Stimulated activated CD8-positive, alpha-beta memory T cell treated with anti-CD3 and anti-CD28 coated beads, Interleukin-2, amount 100 ng/mL, for 1 hour (primary cell): Measurements from ENCODE around the gene HDAC7.
A peak's percentile ranks its signal among the peaks of the same experiment; 100 is the strongest.

Experiments used
- DNase-seq, 2 donors: peaks; one replicate each; pipeline ENCODE4 v3.0.0-alpha.2; 2020; ENCODE audit warnings: low read depth in 2 of 2

The HDAC7 gene

DNA sequence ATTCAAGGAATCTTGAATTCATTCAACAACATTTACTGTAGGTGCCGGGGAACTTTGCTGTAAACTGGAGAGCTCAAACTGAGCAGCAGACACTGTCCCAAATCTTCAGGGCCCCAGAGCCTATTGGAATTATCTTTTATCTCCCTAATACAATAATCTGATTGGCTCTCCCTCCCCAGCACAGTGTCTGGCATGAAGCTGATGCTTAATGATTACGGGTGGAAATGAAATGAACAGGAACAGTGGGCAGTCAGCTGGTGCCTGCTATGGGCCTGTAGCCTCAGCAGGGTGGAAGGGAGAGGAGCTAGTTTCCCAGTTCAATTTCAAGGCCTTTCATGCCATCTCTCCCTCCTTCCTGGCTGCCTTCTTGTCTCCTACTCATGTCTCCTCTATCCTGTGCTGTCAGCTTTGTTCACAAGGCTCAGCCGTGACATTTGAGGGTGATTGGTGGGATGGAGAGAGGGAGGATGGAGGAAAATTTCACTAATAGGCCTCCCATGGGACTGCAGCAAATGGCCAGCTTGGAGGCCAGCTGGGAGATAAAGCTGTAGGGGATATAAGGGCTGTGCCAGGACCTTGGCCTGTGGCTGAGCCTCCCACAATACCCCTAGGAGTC, 56.7 kb downstream of the HDAC7 start:
- no peak for DNase-seq

DNA sequence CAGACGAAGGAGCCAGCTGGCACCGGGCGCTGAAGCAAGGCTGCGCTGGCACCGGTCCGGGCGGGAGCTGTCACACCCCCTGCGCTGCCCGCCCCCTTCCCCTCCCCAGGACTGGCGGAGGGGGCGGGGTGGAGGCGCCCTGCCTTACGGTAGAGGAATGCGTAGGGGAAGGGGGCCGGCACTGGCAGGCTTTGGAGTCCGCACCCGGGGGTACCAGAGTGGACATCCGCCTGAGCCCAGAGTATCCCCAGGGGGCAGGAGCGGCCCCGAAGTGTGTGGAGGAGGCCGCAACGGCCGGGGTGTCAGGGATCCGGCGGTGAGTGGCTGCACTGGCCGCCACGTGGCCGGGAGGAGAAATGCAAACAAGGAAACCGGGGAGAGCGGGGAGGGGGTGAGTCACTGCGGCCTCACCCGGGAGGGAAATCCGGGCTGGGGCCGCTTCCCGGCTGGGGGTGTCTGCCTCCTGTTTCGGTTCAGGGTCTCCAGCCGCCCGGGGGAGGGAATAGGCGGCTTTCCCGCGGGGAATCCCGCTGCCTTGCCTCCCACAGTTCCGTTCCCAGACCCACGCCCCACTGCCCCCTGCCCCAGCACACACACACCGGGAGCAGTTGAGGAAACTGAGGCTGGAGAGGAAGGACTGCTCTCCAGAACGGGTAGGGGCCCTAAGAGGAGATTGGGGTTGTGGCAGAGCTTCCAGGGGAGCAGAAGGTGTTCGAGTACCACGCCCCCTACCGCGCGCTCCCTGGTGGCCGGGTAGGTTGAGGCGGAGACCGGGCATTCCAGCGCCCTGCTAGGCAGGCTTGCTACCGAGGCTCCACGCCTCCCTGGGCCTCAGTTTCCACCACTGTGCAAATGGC, 60.6 kb downstream of the HDAC7 start, which contains the start of gene RAPGEF3:
RAPGEF3 (minus strand) TSS at position 47 of the 857 bp plus-strand sequence. CDS start 324 bp downstream, outside the sequence.
- peak; percentile 37 to 49 for DNase-seq

DNA sequence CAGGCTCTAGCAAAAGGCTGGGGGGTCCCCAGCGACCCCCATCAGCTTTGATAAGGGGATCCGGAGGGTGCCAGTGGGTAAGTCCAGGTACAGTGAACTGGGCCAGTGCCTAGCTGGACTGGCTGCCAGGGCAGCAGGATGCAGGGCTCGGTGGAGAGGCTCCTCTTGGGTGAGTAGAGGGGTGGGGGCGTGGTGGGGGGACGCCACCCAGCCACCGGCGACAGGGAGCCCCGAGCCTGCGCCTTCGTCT, 61.2 kb downstream of the HDAC7 start:
- DNase-seq: no peak

DNA sequence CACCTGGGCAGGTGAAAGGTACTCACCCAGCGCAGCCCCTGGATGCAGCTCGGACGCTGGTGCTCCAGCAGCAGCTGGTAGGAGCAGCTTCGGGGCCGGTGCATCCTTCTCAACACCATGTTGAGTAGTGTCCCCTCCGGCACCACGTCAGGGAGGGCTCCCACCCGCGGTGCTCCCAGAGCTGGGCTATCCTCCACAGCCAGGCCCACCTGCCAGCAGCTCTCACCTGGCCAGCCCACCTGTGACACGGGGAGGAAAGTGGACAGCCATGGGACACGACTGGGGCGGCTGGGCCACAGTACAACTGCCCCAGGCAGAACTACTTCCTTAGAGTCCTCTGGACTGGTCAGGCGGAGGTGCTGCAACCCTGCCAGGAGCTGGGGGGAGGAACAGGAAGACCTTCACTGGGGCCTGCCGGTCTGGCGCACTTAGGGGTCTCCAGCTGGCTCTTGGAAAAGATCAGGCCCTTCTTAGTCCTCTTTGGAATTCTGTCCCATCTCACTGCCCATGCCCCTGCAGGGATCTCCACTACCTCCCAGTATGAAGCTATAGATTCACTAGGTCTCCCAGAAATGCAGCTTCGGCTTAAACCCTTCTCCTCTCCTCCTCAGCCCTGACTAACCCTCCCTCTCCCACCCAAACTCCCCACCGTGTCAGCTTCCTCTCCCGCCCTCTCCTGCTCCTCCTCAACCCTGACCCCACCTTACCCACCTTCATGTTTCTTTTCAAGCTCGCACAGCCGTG, 61.7 kb downstream of the HDAC7 start:
- no peak for DNase-seq

DNA sequence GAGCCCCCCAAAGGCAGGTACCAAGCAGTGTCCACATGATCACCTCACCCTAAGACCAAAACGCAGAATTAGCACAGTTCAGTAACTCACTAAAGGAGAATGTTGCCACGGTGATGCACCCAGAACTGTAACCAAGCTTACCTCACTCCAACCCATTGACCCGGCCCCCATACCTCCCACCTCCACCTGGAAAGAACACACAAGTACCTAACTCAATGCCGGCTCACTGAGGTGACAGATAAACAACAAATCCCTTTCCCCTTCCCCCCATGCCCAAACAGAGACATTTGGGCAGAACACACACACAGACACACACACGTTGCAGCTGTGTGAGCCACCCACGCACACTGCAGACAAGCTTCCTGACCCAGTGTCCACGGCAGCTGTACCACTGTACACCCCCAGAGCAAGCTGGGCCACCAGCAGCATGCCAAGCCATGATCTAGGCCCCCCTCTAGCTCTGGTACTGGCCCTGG, 62.3 kb downstream of the HDAC7 start:
- no peak for DNase-seq

DNA sequence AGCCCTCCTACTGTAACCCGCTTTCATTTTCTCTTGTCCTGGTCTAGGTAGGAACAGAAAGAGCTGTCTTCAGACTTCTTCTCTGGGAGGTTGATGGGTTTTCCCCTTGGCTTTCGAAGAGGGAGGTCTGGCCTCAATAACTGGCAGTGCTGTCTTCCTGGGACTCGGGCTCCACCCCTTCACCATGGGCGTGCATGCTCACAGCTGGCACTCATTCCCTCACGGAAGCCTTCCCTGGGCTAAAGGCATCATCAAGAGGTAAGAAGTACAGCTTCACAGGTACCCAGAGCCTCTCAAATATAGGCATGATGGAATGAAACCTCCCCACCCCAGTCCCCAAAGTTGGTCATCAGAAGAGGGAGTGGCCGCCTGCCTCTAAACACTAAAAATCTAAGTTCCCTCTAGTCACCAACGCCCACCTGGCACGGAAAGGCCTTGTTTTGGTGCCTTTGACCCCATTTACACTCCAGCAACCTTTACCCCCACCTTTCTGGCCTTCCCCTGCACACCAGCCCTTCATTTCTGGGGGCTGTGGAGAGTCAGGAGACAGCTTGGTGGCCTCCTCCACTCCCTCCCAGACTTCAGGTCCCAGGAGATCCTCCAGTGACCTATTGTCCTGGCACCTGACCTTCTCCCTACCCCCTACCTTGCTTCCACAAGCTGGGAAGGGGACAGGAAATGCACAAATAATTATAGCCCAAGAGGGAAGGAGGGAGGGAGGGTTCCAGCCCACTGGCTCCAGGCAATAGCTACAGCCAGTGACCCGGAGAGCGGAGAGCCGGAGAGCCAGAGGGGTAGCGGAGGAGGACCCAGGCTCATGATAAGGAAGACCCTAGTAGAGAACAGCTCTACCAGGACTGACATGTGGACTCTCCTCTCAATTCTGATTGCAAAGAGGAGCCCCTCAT, 63.8 kb downstream of the HDAC7 start:
- DNase-seq: no peak

DNA sequence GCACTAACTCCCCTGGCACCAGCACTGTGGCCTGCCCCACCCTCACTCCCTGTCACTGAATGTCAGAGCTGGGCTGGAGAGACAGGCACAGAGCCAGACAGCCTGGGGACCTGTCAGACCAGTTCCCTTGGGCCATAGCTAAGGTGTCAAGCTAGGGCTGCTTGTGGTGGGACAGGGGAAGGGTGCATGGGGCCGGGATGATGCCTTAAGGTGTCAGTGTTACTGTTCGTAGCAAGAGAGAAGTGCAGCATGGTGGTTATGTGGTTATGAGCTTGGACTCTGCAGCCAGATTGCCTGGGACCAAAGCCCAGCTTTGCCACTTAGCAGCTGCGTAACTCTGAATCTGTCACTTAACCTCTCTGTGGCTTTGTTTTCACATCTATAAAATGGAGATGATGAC, 64.8 kb downstream of the HDAC7 start:
- no peak for DNase-seq

DNA sequence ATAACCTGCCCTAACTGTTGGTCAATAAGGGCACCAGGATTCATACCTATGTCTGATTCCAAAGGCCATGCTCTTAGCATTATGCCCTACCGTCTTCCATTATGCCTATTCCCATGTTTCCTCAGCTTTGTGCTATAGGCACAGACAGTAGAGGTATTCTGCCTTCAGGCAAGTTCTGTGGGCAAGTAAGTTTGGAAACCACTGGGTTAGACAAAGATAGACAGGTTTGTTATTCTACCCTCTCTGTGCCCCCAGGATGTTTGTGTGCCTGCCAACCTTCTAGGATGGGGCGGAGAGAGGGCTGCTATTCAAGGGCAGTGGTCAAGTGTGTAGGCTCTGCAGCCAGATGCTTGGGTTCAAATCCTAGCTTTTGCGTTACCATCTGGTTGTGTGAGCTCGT, 65.6 kb downstream of the HDAC7 start:
- DNase-seq: no peak

DNA sequence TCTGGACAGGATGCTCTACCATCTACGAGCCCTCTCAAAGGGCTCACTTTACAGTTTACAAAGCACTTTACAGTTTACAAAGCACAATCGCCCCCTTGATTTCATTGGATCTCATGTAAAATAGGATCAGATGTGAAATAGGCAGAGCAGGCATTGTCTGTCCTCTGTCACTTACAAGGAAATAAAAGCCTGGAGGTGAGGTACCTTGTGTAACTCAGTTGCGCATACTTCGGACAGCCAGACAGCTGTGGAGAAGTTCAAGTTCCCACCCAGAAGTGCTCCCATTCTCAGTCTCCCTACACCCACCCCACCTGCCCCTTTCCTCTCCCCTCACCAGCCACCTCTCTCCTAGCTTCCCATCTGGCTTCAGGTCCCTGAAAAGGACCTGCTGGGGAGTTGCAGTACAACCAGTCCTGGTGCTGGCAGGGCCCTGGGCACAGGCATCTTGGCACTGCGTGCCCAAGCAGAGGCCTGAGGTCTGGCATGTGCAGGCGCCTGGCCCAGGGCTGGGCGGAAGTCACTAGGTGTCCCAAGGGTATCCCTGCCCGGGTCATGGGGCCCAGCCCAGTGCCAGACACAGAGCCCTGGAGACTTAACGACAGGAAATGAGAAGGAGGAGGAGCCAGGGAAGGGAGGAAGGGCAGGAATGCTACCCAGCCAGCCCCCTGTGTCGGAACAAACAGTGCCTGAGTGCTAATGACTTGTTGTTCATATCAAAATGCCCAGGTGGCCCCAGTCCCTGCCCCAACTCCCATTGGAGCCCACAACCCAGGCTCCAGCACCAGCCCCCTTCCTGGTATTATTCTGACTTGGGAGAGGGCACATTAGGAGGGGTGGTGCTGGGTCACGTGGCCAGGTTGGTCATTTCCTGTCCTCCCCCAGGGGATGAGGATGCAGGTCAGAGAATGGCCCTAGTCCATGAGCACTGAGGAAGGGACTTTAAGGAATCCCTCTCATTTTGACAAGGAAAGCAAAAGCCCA, 66.4 kb downstream of the HDAC7 start:
- DNase-seq: no peak

DNA sequence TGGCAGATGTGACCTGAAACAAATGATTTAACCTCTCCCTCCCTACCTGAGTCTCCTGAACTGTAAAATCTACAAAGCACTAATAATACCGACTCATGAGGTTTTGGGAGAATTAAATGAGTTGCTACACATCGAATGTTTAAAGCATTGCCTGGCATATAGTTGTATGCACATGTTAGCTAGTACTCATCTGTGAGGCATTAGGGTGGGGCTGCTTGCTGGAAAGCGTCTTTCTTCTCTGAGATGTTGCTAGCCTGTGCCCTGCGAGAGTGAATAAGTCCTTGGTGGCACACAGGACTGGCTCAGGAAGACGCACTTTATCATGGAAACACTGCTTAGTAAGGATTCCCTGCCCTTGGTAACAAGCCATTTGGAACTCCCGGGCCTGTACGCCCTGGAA, 67.2 kb downstream of the HDAC7 start:
- no peak for DNase-seq

DNA sequence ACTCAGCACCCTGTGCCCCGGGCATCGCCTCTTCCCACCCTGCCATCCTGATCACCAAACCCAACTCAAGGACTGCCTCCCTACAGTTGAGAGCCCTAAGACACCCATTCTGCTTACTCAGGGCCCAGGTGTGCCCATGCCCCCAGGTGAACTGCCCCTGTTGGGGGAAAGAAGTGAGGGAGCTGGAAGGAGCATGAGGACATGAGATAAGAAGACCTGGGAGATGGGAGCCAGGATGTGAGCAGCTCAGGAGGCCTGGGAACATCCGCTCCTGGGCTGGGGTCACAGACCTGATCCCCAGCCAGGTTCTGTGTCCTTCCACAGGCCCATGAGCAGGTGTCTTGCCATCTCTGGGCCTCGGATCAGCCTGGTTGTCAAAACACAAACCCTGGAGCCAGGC, 67.6 kb downstream of the HDAC7 start:
- no peak for DNase-seq

DNA sequence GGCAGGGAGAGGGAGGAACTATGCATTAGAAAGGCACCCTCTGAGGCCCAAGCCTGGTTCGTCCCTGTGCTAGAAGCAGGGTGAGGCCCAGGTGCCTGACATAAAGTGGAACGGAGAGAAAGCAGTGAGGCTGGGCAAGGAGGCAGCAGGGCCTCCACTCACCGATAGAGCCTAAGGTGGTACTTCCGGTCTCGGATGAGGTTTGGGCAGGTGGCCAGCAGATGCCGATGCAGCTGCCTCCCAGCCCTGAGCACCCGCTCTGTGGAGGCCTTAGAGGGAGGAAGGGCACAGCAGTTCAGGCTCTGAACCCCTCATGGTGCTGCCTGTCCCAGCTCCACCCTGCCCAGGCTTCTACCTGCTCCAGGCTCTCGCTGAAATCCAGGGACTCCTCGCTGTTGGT, 68.1 kb downstream of the HDAC7 start:
- DNase-seq: no peak

DNA sequence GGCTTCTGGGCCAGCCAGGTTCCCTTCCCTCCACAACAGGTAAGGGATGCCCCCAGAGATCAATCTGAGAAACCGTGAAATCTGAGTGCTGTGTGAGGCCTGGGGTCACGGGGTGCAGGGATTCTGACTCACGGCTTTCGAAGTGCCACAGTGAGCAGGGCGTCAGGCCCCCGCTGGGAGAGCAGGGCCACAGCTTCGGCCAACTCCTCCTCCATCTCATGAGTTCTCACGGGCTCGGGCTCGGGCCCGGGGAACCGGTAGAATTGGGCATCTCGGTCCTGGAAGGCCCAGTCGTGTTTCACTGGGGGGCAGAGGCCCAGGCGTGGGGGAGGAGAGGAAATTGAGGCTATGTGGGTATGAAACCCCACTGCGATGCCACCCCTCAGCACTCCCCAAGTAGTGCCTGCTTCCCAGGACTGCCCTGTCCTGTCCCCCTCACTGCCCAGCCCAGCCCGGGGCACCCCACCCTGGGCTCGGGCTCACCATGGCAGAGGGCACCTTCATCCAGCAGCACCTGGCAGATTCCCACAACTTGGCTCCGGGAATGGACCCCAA, 68.7 kb downstream of the HDAC7 start:
- no peak for DNase-seq

DNA sequence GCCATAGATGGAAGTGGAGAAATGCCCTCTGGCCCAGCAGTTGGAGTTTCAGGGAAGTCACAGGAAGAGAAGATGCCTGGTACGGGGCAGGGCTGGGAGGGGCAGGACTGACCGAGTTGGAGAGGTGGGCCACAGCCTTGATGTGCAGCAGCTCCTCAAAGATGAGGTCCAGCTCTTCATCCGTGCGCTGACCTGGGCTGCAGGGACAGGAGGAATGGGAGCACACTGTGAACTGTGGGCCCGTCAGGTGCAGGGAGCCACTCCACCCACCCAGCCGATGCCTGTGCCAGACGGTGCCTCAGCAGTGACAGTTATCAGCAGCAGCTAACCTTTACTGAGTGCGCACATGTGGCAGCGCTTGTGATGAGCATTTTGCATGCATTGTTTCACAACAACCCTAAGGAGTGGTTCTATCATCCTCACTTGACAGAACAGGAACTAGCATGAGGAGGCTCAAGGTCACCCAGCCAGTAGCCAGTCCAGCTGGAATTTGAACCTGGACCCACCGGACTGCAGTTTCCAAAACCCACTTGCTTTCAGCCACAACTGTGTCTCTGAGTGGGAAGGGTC, 69.4 kb downstream of the HDAC7 start:
- DNase-seq: no peak

DNA sequence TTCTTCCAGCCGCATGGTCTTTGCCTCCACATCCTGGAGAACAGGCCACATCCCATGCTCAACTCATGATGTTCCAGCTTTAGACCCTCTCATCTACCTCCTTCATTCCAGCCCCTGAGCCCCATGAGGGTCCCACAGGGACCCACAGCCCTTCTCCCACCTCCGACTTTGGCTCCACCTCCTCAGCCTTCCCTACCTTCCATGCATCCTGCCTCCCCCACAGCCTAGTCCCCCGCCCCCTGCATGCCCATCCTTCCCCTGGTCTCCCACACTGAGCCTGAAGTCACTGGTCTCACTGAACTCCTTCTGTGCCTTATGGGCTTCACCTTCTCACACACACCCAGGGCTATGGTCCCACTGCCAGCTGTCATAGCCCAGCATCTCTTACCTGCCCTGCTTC, 70.8 kb downstream of the HDAC7 start:
- DNase-seq: no peak

DNA sequence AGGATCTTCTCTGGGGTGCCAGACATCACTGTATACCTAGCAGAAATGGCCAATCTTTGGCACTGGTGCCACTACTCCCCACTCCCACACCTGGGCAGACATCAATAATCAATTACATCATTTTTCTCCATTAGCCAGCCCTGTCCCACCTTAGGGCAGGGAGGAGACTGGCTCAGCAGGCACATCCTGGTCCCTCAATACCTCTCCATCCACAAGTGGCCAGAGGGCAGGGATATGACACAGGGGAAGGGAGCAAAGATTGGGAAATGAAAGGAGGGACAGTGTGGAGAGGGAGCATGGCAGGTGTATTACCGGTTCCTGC, 71.2 kb downstream of the HDAC7 start:
- DNase-seq: no peak

DNA sequence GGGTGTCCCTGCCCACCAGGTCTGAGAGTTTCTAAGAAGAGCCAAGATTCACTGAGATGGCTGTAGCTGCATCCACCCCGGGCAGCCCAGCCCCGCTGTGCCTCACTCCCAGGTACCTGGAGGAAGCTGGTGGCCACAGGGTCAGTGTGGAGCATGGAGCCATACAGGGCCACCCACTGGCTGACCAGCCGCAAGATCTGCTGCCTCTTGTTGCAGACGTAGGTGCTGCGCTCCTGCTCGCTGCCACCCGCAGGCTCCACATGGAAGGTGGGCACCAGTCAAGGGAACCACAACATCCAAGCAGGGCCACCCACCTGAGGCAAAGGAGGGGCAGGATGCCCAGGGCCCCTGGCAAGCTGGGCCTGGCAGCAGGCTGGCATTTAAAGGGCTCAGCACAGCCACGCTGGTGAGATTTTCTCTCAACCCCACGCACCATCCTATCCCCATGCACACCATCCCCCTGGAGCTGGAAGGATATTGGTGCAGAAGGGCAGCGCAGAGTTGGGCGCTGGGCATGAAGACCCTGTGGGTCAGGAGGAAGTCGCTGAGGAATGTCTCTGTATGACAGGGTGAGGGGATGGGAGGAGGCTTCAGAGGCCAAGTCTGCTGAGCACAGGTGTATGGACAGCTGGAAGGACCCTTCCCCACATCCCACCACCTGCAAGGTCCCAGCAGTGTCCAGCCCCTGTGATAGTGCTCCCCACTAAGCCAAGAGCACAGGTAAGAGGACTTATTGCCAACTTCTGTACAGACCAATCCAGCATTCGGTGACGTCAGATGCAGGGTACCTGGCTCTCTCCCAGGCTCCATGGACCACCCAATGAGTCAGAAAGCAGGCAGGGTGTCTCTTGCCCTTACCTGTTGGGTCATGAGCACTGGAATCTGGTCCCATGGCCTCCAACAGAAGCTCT, 71.9 kb downstream of the HDAC7 start:
- DNase-seq: no peak

DNA sequence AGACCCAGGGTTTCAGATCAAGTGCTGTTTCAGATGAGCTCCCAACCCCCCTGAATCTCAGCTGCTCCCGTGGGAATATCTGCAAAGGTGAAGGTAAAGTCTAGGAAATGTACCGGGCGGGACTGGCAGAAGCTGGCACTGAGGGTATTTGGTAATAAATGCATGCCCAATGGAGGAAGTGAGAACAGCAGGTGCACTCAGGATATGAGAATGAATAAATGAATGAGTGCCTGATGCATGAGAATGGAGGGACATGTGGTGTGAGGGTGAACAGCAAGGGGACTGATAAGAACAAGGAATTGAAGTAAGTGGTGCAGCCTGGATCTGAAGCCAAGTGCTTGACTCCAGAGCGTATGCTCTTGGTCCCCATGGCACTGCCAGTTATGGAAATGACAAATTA, 72.6 kb downstream of the HDAC7 start:
- no peak for DNase-seq

DNA sequence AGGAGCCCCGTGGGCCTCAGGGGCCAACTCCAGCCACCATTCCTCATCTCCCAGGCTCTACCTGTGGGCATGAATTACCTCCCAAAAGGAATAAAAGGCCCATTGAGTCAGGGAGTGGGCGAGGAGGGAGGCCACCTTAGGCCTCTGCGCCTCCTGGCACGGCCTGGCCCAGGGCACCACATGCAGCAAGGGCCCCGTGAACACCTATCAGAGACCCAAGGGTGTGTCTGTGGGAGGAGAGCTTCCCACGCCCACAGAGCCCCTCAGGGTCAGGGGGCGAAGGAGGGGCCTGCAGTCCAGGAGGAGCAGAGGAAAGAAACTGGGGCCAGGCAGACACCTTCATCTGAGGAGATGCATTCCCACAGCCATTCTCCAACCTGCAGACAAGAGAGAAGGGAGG, 73.2 kb downstream of the HDAC7 start:
- DNase-seq: no peak
